Hematopoietic multipotent progenitor cell (in vitro differentiated cells): ENCODE data around the gene NXT1. TPM values are rescaled to one million over a fixed set of nuclear protein-coding genes. Genes with fewer than 3 reads are reported as not detected.

Experiments used
- DNase-seq, 3 donors: peaks; one replicate each; pipeline ENCODE4 v3.0.0-alpha.2; 2011 to 2015; ENCODE audit warnings: low read depth in 2 of 3, low spot score in 2 of 3
- small RNA-seq: library from RNA; depleted of rRNA; stranded (forward); fragments of <200 nt; gene quantifications from one replicate; pipeline ENCODE3, GENCODE V24; 2012
- total RNA-seq: library from RNA; depleted of rRNA; stranded (reverse); fragments of >200 nt; gene quantifications from one replicate; pipeline ENCODE4 v1.2.3, GENCODE V29; 2012

Gene NXT1
- total RNA-seq, 1 donor, result 45.5 TPM

DNA sequence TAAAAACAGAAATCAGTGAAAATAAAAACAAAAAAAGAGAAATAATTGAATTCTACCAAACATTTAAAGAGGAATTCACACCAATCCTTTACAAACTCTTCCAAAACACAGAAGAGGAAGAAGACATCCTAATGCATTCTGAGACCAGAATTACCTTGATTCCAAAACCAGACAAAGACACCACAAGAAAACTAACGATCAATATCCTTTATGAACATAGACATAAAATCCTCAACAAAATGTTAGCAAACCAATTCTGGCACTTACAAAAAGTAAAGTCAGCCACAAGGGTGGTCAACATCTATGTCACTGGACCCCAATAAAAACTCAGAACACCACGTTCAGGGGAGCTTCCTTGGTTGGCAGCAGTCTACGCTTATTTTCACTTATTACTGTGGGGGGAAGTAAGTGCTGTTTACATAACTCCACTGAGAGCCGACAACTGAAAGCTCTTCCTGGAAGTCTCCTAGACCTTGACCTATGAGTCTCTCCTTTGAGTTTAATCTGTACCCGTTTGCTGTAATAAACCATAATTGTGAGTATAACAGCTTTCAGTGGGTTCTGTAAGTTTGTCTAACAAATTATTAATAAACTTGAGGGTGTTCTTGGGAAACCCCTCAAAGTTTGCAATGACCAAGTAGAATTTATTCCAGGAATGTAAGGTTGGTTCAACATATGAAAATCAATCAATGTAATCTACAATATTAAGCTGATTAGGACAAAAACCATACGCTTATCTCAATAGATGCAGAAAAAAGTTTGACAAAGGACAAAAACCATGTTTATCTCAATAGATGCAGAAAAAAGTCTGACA is 35.9 kb downstream of the NXT1 start:
- DNase-seq, result no peak

DNA sequence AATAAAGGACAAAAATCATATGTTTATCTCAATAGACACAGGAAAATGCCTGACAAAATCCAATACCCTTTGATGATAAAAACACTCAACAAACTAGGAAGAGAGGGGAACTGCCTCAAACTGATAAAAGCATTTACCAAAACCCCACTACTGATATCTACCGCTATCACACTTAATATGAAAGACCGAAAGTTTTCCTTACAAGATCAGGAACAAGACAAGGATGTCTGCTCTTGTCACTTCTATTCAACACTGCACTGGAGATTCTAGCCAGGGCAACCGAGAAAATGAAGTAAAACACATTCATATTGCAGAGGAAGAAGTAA is 36.5 kb downstream of the NXT1 start:
- DNase-seq, result no peak

DNA sequence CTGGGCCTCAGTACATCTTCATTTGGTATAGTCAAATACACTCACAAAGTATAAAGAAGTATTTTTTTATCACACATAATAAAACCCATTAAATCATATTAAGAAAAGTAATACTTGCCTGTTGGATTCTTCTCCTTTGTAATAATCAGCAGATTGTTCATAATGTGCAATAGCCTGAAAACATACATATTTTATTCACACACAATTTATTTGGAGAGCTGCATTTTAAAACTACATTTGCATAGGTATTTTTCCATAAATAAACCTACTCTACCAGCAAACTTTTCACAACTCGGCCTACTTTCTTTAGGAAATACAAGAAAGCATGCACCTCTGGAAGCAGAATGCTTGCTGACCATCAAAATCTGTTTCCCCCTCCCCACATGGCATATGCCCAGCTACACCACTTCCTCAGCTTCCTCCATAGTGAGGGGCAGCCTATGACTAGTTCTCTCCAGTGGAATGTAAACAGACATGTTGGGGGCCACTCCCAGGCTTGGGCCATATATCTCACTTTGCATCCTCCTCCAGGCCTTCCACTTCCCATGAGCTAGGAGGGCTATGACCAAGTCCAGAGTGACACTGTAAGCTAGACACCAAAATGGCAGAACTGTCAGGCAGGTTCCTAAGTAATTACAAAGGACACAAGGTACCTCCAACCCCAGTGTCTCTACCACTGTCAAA is 39.6 kb downstream of the NXT1 start:
- no peak for DNase-seq

DNA sequence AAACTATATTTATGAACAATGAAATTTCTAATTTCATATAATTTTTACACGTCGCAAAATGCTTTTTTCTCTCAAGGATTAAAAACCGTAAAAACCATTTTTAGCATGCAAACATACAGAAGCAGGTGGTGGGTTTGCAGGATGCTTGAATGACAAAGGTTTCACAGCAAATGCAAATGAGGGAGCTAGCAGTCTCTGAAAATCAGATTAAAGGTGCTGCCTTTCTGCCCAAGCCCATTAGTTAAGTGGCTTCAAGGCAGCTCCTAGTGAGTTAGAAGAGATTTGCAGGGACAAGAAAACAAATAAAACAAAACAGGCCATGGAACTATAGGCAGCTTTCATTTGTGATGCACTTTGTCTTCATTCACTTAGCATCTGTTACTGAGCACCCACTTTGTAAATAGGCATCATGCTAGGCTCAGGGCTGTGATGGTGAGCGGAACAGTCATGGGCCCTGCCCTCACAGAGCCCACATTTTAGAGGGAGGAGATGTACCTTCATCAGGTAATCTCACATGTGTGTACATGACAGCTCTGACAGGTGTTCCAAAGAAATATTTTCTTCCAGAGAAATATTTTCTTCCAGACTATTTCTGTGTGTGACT is 41.2 kb downstream of the NXT1 start:
- DNase-seq, result no peak

- no peak for DNase-seq
Observed at GRCh38 chr20:23393996-23394775, 43.6 kb downstream of the NXT1 start.

DNA sequence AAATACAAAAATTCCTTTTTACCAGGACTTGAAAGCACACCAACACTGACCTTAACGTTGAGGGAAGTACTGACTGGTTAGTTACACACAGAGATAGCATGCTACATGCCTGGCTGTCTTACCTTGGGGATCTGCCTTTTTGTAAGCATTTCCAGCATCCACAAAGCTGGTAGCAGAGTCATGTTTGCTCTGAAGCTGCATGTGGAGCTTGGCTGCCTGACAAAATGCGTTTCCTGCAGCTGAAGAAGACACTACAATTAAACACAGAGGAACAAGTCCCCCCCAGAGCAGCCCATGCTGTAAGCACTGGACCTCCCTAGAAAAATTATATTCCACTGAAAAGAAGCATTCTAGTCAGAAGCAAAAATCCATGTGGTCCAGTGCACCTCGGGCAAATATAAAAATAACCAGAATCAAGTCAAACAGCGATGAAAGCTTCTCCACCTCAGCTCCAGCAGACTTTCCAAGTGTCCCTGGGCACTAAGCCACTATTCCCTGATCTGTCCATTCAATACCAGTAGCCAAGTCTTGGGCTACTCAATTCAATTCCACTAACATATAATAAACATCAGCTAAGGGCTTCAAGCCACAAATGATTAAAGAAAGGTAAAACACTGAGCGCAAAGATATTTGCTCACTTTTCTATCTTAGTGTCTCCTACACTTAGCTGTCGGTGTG is 46.5 kb downstream of the NXT1 start:
- DNase-seq, result no peak

DNA sequence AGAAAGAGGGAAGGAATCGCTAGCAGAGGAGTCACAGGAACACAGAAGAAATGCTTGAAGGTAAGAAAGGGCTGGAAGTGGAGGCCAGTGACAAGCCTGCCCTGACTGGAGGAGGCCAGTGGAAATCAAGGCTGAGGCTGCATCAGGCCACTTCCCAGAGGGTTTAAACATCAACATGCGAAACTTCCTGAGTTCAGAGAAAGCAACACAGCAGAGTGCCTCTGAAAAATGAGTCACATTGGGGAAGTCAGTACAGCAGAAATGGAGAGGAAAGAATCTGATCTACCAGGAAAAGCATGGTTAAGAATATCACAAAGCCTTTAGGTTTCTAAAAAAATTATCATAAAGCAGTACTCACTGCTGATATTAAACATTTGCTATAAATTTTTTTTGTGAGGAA is 47.4 kb downstream of the NXT1 start:
- DNase-seq, result peak in 1 of 3 donors; percentile 10

DNA sequence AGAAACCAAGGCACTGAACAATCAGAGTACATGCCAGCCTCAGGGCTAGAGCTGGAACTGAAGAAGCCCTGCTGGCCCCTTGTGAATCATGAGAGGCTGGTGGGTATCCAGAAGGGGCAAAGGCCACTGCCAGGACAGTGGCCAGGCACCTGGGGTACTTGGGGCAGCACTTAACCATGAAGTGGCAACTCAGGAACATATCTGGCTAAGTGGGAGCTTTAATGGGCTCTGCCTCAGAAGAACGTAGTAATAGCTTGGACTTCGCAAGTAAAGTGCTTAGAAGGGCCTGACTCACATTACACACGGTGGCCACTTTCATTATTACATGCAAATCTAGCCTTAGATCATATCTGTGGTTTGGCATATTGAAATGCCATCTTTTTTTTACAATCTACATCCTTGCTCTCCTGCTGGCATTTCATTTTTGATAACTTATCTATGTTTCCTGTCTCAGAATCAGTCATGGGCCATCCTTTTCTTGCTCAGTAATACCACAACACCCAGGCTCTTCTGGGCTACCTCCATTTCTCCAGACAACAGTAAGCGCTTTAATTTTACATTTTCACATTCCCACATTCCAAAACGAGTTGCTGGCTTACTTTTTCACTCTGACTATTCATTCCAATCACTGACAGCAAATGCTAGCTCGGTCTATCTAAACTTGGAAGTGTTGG is 49.1 kb downstream of the NXT1 start:
- peak in 2 of 3 donors; percentile 20 to 24 for DNase-seq

DNA sequence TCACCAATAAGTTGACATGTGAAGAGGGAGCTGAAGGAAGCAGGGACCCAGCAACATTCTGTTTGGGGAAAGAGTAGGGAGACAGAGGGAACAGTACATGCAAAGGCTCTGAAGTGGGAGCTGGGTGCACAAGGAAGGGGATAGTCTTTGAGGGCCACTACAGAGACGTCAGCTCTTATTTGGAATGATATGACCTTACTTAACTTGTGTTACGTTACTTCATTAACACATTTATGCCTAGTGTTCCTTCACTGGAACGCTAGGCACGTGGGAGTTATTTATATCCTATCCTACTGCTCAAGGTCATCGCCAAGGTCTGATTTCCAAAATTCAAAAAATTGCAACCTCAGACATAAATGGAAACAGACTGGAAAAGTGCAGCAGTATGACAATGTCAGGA is 50.5 kb downstream of the NXT1 start:
- no peak for DNase-seq

DNA sequence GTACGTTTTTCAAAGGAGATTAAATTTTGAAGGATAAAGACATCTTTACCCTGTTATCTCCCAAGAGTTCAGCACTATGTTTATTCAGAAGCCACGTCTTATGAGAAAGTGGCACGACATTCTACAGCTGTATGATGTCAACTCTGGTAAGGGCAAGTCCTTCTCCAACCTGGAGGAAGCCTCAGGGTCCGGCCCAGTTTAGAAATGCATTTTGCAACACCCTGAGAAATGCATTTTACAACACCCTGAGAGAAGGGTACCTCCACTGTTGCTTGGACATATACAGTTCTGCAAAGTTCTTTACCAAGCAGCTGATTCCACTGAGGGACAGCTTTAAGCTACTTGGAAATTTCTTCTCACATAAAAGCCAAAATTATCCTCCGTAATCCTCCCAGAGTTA is 53.2 kb downstream of the NXT1 start:
- DNase-seq, result no peak

DNA sequence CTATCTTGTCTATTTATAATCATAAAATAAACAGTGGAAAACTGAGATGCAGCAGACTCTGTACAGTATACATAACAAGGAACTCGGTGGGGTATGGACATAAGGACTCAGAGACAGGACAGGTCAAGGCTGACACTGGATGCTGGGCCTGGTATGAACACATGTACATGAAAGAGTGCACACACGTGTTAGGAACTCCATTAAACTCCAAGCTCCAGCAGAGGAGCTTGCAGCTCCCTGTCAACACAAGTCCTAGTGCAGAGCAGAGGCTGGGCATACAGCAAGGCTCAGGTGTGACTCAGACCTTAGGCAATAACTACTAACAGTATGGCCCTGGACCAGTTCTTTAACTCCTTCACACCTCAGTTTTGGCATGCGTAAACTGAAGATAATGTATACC is 53.6 kb downstream of the NXT1 start:
- no peak for DNase-seq

Small RNA genes within 50 kb of the gene (small RNA-seq; reads per million reads assigned to genes)
- not detected for gene RNA5SP479

Other genes starting within 250 kb of the NXT1 start
- gene GZF1, start 11.4 kb downstream of the NXT1 start, total RNA-seq, result 56.6 TPM
- gene NAPB, start 70.7 kb downstream of the NXT1 start, total RNA-seq, result 4.8 TPM
- gene CSTL1, start 88.9 kb downstream of the NXT1 start, total RNA-seq, result not detected
- not detected for gene CST11, start 102.1 kb downstream of the NXT1 start, total RNA-seq
- gene CST8, start 140.3 kb downstream of the NXT1 start, total RNA-seq, result not detected
- not detected for gene CST9L, start 217.7 kb downstream of the NXT1 start, total RNA-seq